Ascending aorta (tissue), 2 donors: Measurements from ENCODE around the gene EVI5L. TPM values are rescaled to one million over a fixed set of nuclear protein-coding genes. Genes with fewer than 3 reads are reported as not detected.
"Not testable (repeated sequence)": the region's sequence is repeated elsewhere in the genome, so short reads cannot be mapped to it uniquely, and the experiment has no call there.

Experiments used
- DNase-seq, 2 donors: peaks; one replicate each; pipeline ENCODE4 v3.0.0-alpha.2; 2019; ENCODE audit warnings: low spot score in 2 of 2
- H3K27ac ChIP-seq, 2 donors: fragments of 200-600 bp; sonication (generic); one replicate each; pipeline ENCODE4 v1.5.1; 2016 to 2017; ENCODE audit warnings: mild to moderate bottlenecking in 1 of 2
- H3K27me3 ChIP-seq: fragments of 200-600 bp; sonication (generic); one replicate; pipeline ENCODE4 v1.5.1; 2017
- H3K36me3 ChIP-seq, 2 donors: fragments of 200-600 bp; sonication (generic); one replicate each; pipeline ENCODE4 v1.5.1; 2016
- H3K4me1 ChIP-seq, 2 donors: fragments of 200-600 bp; sonication (generic); one replicate each; pipeline ENCODE4 v1.5.1; 2016 to 2017; ENCODE audit warnings: mild to moderate bottlenecking in 1 of 2
- H3K4me3 ChIP-seq, 2 donors: fragments of 200-600 bp; sonication (generic); one replicate each; pipeline ENCODE4 v1.5.1; 2016 to 2017; ENCODE audit warnings: mild to moderate bottlenecking in 1 of 2
- H3K9me3 ChIP-seq, 2 donors: fragments of 200-600 bp; sonication (generic); one replicate each; pipeline ENCODE4 v1.5.1; 2016
- intact Hi-C: fragments of 100-400 bp; cut with DNase I; formaldehyde crosslinking; loops from one replicate; pipeline ENCODE4 v1.15.1; 2023
- total RNA-seq: library from RNA; depleted of rRNA; stranded (reverse); fragments of >200 nt; gene quantifications from one replicate; pipeline ENCODE4 v1.1.0, GENCODE V29; 2016
- TF ChIP-seq, protein P1 (sequence below), 3 experiments: fragments of 200-600 bp in 2 of 3; fragments of 450-650 bp in 1 of 3; sonication (generic) in 2 of 3; IDR thresholded peaks; one replicate each; pipeline ENCODE4 v1.5.1; 2016 to 2019; ENCODE audit warnings: antibody characterized with exemption in 3 of 3, mild to moderate bottlenecking in 1 of 3, moderate library complexity in 1 of 3

EVI5L gene
- total RNA-seq, 1 donor from 2014 or later: 27.7 TPM

DNA sequence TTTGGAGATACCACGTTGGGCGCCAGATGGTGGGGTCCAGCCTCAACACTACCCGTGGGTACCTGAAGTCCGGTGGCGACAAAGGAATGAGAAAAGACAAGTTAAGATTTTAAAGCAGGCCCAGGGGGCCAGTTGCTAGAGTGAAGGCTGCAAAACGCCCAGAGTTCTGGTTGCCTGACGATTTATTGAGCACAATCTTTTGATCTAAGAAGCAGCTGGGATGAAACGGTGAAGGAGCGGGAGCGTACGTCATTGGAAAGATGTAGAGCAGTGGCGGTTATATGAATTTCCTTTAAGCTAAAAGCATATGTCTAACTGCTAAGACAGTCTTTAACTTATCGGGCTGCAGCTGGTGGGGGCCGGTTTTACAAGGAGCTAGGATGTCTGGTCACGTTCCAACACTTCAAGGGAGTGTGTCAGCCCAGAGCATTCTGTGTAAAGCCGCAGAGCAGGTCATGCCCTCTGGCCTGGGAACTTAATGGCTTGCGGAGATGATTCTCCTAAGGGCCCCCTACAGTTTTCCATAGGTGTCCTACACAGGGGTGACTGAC is 28.9 kb upstream of the EVI5L start:
- no peak overlapping the region for H3K4me3 ChIP-seq
- H3K4me1 ChIP-seq: no peaks in the 10 kb centered on the region
- no peaks in the 10 kb centered on the region for H3K36me3 ChIP-seq
- DNase-seq: no peak
- no peak overlapping the region for H3K27ac ChIP-seq
- H3K9me3 ChIP-seq: peaks cover 0 to 6% of the 10 kb centered on the region in 2 donors
- peaks cover 3% of the 10 kb centered on the region for H3K27me3 ChIP-seq
- TF ChIP-seq, protein P1, sequence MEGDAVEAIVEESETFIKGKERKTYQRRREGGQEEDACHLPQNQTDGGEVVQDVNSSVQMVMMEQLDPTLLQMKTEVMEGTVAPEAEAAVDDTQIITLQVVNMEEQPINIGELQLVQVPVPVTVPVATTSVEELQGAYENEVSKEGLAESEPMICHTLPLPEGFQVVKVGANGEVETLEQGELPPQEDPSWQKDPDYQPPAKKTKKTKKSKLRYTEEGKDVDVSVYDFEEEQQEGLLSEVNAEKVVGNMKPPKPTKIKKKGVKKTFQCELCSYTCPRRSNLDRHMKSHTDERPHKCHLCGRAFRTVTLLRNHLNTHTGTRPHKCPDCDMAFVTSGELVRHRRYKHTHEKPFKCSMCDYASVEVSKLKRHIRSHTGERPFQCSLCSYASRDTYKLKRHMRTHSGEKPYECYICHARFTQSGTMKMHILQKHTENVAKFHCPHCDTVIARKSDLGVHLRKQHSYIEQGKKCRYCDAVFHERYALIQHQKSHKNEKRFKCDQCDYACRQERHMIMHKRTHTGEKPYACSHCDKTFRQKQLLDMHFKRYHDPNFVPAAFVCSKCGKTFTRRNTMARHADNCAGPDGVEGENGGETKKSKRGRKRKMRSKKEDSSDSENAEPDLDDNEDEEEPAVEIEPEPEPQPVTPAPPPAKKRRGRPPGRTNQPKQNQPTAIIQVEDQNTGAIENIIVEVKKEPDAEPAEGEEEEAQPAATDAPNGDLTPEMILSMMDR (IDR thresholded peaks at IDR 0.05): no peak
- intact Hi-C loops: no loop called here

DNA sequence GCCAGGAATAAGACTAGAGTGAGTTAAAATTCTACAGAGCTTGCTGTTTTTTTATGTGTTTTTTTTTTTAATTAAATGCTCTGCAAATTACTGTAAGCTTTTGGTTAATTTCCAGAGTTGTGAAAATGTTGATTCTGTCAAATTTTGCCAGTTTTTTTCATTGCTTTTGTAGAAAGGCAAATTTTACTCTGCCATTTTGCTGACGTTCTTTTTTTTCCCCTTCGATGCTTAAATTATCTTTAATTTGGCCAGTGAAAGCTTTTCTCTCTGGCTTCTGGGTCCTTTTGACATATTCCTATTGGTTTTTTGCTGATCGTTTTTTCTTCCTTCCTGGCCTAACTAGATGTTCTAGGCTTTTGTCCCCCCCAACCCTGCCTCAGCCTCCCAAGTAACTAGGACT is 23.8 kb upstream of the EVI5L start:
- intact Hi-C loops: no loop called here
- TF ChIP-seq, protein P1 (IDR thresholded peaks at IDR 0.05): no peak
- no peaks in the 10 kb centered on the region for H3K27me3 ChIP-seq

DNA sequence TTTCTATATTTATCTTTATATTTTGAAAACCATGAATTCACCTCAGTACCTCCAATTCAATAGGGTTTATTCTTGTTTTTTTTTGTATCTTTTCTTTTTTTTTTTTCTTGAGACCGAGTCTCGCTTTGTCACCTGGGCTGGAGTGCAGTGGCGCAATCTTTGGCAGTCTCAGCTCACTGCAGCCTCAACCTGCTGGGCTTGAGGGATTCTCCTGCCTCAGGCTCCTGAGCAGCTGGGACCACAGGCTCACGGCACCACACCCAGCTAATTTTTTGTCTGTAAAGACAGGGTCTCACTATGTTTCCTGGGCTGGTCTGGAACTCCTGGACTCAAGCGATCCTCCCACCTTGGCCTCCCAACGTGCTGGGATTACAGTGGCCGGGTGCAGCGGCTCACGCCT is 23.1 kb upstream of the EVI5L start:
- Histone ChIP-seq H3K4me3 (no peak overlapping the region), H3K27ac (no peak overlapping the region), H3K4me1 (no peaks in the 10 kb centered on the region), H3K27me3 (no peaks in the 10 kb centered on the region), H3K9me3 (peaks cover 0 to 6% of the 10 kb centered on the region in 2 donors), H3K36me3 (no peaks in the 10 kb centered on the region)
- TF ChIP-seq, protein P1 (IDR thresholded peaks at IDR 0.05): no peak
- no peak for DNase-seq
- intact Hi-C loops: no loop called here

More for the DNA sequence above, 23.8 kb upstream of the EVI5L start:
- Histone ChIP-seq H3K9me3 (peaks cover 2 to 3% of the 10 kb centered on the region in 2 donors), H3K36me3 (no peaks in the 10 kb centered on the region), H3K4me1 (no peaks in the 10 kb centered on the region), H3K4me3 (no peak overlapping the region), H3K27ac (no peak overlapping the region)
- no peak for DNase-seq

DNA sequence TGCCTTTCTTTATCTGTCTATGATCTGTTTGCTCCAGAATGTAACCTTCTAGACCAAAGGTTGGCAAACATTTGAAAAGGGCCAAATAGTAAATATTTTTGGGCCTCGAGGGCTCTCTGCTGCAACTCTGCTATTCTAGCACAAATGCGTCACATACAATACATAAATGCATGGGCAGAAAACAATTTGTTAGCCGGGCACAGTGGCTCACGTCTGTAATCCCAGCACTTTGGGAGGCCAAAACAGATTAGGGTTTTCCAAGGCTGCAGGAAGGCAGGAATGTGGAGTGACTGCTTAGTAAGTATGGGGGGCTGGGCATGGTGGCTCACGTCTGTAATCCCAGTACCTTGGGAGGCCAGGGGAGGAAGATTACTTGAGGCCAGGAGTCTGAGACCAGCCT is 21.9 kb upstream of the EVI5L start:
- no peaks in the 10 kb centered on the region for H3K27me3 ChIP-seq
- intact Hi-C loops: no loop called here
- H3K36me3 ChIP-seq: no peaks in the 10 kb centered on the region
- no peak overlapping the region for H3K27ac ChIP-seq
- no peaks in the 10 kb centered on the region for H3K4me1 ChIP-seq
- no peak overlapping the region for H3K4me3 ChIP-seq
- TF ChIP-seq, protein P1 (IDR thresholded peaks at IDR 0.05): no peak
- H3K9me3 ChIP-seq: peaks cover 0 to 6% of the 10 kb centered on the region in 2 donors
- DNase-seq: no peak

DNA sequence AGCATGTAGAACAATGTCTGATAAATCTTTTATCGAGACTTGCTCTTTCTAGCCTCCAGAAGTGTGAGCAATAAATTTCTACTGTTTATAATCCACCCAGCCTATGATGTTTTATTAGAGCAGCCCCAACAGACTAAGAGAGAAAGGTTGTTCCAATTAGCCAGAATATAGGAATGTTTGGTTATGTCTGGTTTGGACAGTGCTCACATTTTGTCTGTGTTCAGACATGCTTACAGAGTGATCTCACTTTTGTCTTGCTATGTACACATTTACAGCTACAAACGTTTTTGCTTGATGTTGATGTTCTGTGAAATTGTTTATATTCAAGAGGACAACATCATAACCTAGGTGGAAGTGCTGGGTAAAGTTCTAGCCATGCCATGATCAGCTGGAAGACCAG is 18.0 kb upstream of the EVI5L start:
- peaks cover 0 to 9% of the 10 kb centered on the region in 2 donors for H3K9me3 ChIP-seq
- no peak for DNase-seq
- intact Hi-C loops: no loop called here
- no peak overlapping the region for H3K4me3 ChIP-seq
- no peak overlapping the region for H3K27ac ChIP-seq
- no peaks in the 10 kb centered on the region for H3K27me3 ChIP-seq
- no peaks in the 10 kb centered on the region for H3K36me3 ChIP-seq
- TF ChIP-seq, protein P1 (IDR thresholded peaks at IDR 0.05): no peak
- H3K4me1 ChIP-seq: no peaks in the 10 kb centered on the region

DNA sequence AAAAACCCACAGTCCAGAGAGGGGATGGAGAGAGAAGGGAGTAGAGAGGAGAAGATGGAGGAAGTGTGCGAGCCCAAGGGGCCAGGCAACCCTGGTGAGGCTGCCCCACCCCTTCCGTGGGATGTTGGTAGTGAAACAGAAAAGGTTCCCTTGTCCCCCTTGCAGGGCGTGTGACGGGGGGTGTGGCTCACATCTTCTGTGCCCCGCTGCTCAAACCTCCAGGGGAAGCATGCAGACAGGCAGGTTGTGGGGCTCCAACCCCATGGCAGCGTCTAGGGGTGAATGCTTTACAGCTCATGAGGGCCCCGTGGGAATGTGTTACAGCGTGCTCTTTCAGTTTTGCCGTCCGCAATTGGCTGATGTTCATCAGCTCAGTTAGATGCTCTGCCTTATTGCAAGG is 14.7 kb upstream of the EVI5L start:
- TF ChIP-seq, protein P1 (IDR thresholded peaks at IDR 0.05): no peak
- intact Hi-C loops: no loop called here
- DNase-seq: no peak
- Histone ChIP-seq H3K4me3 (no peak overlapping the region), H3K27me3 (no peaks in the 10 kb centered on the region), H3K4me1 (no peaks in the 10 kb centered on the region), H3K9me3 (peaks cover 0 to 15% of the 10 kb centered on the region in 2 donors), H3K36me3 (no peaks in the 10 kb centered on the region), H3K27ac (no peak overlapping the region)

DNA sequence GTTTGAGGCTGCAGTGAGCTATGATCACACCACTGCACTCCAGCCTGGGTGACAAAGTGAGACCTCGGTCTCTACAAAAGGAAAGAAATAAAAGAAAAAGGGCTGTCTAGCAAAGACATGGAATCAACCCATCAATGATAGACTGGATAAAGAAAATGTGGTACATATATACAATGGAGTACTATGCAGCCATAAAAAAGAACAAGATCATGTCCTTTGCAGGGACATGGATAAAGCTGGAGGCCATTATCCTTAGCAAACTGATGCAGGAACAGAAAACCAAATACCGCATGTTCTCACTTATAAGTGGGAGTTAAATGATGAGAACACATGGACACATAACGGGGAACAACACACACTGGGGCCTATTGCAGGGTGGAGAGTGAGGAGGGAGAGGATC is 14.0 kb upstream of the EVI5L start:
- intact Hi-C loops, H3K27me3 ChIP-seq, H3K27ac ChIP-seq, H3K4me3 ChIP-seq, H3K4me1 ChIP-seq, DNase-seq, H3K36me3 ChIP-seq: not testable (repeated sequence)
- peaks cover 0 to 14% of the 10 kb centered on the region in 2 donors for H3K9me3 ChIP-seq
